Endodermal cell (in vitro differentiated cells): ENCODE results near the gene SH3PXD2A. TPM values are rescaled to one million over a fixed set of nuclear protein-coding genes. Genes with fewer than 3 reads are reported as not detected.

Source experiments
- DNase-seq: peaks from one replicate; pipeline ENCODE4 v3.0.0-alpha.2; 2017
- H3K27ac ChIP-seq: 2 replicates; pipeline ENCODE4 v1.5.1; 2013; ENCODE audit warnings: mild to moderate bottlenecking, low read depth, low read length, moderate library complexity
- H3K27me3 ChIP-seq: 2 replicates; pipeline ENCODE4 v1.6.1; 2013; ENCODE audit warnings: mild to moderate bottlenecking, low read length, moderate library complexity; ENCODE audit not compliant: insufficient read depth, control insufficient read depth, poor library complexity, severe bottlenecking
- H3K36me3 ChIP-seq: 2 replicates; pipeline ENCODE4 v1.7.0; 2013; ENCODE audit warnings: mild to moderate bottlenecking, low read length, moderate library complexity; ENCODE audit not compliant: control insufficient read depth, insufficient read depth
- H3K4me1 ChIP-seq: one replicate; pipeline ENCODE4 v1.7.0; 2013; ENCODE audit warnings: low read length; ENCODE audit not compliant: control insufficient read depth, insufficient read depth
- H3K4me3 ChIP-seq: 2 replicates; pipeline ENCODE4 v1.5.1; 2013; ENCODE audit warnings: mild to moderate bottlenecking, low read length, moderate library complexity
- H3K9ac ChIP-seq: 2 replicates; pipeline ENCODE4 v1.6.1; 2013; ENCODE audit warnings: mild to moderate bottlenecking, low read length, moderate library complexity; ENCODE audit not compliant: poor library complexity, severe bottlenecking; ENCODE audit errors: extremely low read depth
- H3K9me3 ChIP-seq: 2 replicates; pipeline ENCODE4 v1.6.1; 2013; ENCODE audit warnings: mild to moderate bottlenecking, low read length, moderate library complexity; ENCODE audit not compliant: control insufficient read depth
- H3K27ac Mint-ChIP-seq: 2 replicates; pipeline ENCODE4 v1.8.0; 2020; ENCODE audit warnings: mixed read lengths
- H3K27me3 Mint-ChIP-seq: 2 replicates; pipeline ENCODE4 v1.8.0; 2021; ENCODE audit warnings: mild to moderate bottlenecking, mixed read lengths; ENCODE audit not compliant: insufficient read depth
- H3K36me3 Mint-ChIP-seq: 2 replicates; pipeline ENCODE4 v1.8.0; 2020; ENCODE audit warnings: low read depth, mixed read lengths
- H3K4me1 Mint-ChIP-seq: 2 replicates; pipeline ENCODE4 v1.8.0; 2020; ENCODE audit warnings: mixed read lengths
- H3K4me3 Mint-ChIP-seq: 2 replicates; pipeline ENCODE4 v1.8.0; 2020; ENCODE audit warnings: mild to moderate bottlenecking, moderate library complexity, mixed read lengths
- H3K9me3 Mint-ChIP-seq: 2 replicates; pipeline ENCODE4 v1.8.0; 2020; ENCODE audit warnings: mild to moderate bottlenecking, mixed read lengths
- CTCF ChIP-seq: fragments of 200-600 bp; sonication (generic); conservative IDR thresholded peaks from 2 replicates; pipeline ENCODE4 v1.5.0; 2021; ENCODE audit warnings: antibody characterized with exemption, mild to moderate bottlenecking
- WGBS, 2 experiments: methylation state at CpG; one replicate each; pipeline versions ENCODE4 v1.1.5 to v1.1.7; 2013; ENCODE audit warnings: missing lambda C conversion rate in 2 of 2, mixed read lengths in 1 of 2; ENCODE audit not compliant: insufficient coverage in 1 of 2, insufficient read length in 1 of 2; 5-methylcytosine and 5-hydroxymethylcytosine counted together
- total RNA-seq, 2 donors: library from RNA; stranded (reverse); fragmentation: NEBNext Ultra II Directional in 1 of 2; extraction: Animal tissue kit (Norgen Biotek cat#: 25700) in 1 of 2; gene quantifications; 2 replicates in 1 of 2; 3 replicates in 1 of 2; pipeline ENCODE4 v1.2.1, GENCODE V29; 2021

Gene SH3PXD2A
- total RNA-seq, 2 donors from 2014 or later: 15.7 to 22.6 TPM

DNA sequence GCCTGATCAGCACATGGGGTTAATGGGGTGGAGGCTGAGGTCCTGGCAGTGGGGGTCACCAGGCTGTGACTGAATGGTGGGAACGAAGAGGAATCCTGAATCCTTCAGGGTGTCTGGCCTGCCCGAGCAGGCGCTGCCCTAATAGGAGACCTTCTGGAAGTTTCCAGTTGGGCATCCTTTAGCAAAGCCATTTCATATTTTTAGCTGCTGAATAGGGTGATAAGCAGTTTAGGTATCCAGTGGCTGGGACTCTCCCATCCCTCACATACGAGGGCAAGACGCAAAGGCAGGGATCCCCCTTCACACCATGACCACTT, 159.3 kb downstream of the SH3PXD2A start:
- no peaks in the 10 kb centered on the region for H3K9me3 Mint-ChIP-seq
- DNase-seq: no peak
- no peaks in the 10 kb centered on the region for H3K9me3 ChIP-seq
- H3K9ac ChIP-seq: no peak overlapping the region
- H3K4me1 Mint-ChIP-seq: peaks cover 9% of the 10 kb centered on the region
- peaks cover 46% of the 10 kb centered on the region for H3K27me3 Mint-ChIP-seq
- H3K4me3 Mint-ChIP-seq: no peak overlapping the region
- H3K36me3 Mint-ChIP-seq: no peaks in the 10 kb centered on the region
- H3K4me3 ChIP-seq: no peak overlapping the region
- peaks cover 37% of the 10 kb centered on the region for H3K27me3 ChIP-seq
- no peak for TF ChIP-seq CTCF
- no peak overlapping the region for H3K27ac Mint-ChIP-seq
- 93 to 100% methylated on average over 1 to 5 of the region's 5 CpGs for WGBS, 2 experiments
- H3K27ac ChIP-seq: no peak overlapping the region
- no peaks in the 10 kb centered on the region for H3K36me3 ChIP-seq
- H3K4me1 ChIP-seq: peaks cover 6% of the 10 kb centered on the region

DNA sequence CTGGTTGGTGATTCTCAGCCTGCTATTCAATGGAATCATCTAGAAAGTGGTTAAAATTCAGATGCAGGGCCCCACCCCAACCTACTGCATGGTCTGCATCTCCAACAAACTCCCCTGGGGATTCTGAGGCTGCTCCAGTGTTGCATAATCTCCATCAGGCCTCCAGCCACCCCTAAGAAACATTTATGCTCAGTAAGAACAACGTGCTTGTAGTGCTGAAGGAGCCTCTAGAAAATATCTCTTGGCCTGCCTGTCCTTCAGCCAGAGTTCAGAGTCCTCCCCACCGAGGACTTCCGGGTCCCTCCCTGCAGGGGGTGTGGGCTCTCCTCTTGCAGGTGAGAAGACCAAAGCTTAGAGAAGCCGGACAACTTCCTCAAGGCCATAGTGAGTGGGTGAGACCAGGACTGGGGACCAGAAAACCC, 159.8 kb downstream of the SH3PXD2A start:
- 82 to 90% methylated on average over 1 to 4 of the region's 4 CpGs for WGBS, 2 experiments
- no peak for DNase-seq
- no peaks in the 10 kb centered on the region for H3K36me3 ChIP-seq
- peaks cover 6% of the 10 kb centered on the region for H3K4me1 ChIP-seq
- H3K9ac ChIP-seq: no peak overlapping the region
- H3K27me3 Mint-ChIP-seq: peaks cover 46% of the 10 kb centered on the region
- no peaks in the 10 kb centered on the region for H3K9me3 ChIP-seq
- H3K36me3 Mint-ChIP-seq: no peaks in the 10 kb centered on the region
- no peak overlapping the region for H3K4me3 Mint-ChIP-seq
- no peaks in the 10 kb centered on the region for H3K9me3 Mint-ChIP-seq
- no peak overlapping the region for H3K27ac ChIP-seq
- peaks cover 9% of the 10 kb centered on the region for H3K4me1 Mint-ChIP-seq
- no peak overlapping the region for H3K27ac Mint-ChIP-seq
- no peak for TF ChIP-seq CTCF
- peaks cover 37% of the 10 kb centered on the region for H3K27me3 ChIP-seq
- H3K4me3 ChIP-seq: no peak overlapping the region

DNA sequence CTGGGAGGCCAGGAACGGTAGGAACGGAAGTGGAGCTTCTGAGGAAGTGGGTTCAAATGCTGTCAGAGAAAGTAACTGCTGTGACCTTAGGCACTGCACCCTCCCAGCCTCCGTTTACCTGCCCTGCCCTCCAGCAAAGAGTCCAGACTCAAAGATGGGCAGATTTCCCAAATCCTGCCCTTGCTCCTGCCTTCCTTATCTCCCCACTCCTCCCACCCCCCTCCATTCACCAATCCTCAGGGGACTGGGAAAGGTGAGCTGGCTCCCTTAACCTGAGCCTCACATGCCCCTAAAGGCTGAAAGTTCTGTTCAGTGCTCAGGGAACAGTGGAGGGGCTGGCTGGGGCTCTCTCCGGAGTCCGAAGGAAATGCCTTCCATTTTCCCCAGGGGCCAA, 161.6 kb downstream of the SH3PXD2A start:
- DNase-seq: no peak
- no peak for TF ChIP-seq CTCF
- peaks cover 37% of the 10 kb centered on the region for H3K27me3 ChIP-seq
- H3K4me3 ChIP-seq: peak overlapping the region; percentile 71
- Mint-ChIP-seq H3K9me3 (no peaks in the 10 kb centered on the region), H3K27ac (no peak overlapping the region), H3K27me3 (peaks cover 46% of the 10 kb centered on the region), H3K4me1 (peaks cover 9% of the 10 kb centered on the region), H3K4me3 (peak overlapping the region; percentile 57), H3K36me3 (no peaks in the 10 kb centered on the region)
- H3K9ac ChIP-seq: no peak overlapping the region
- WGBS, 2 experiments: 38 to 50% methylated on average over 5 of the region's 5 CpGs
- H3K27ac ChIP-seq: no peak overlapping the region
- peaks cover 6% of the 10 kb centered on the region for H3K4me1 ChIP-seq
- H3K36me3 ChIP-seq: no peaks in the 10 kb centered on the region
- no peaks in the 10 kb centered on the region for H3K9me3 ChIP-seq
